ENCODE measurements around the gene SPEM1.
"Not testable (repeated sequence)": the region's sequence is repeated elsewhere in the genome, so short reads cannot be mapped to it uniquely, and the experiment has no call there.

SPEM1 gene

GRCh38 chr17:7467498-7467897 lies 47.4 kb downstream of the SPEM1 start:
- in situ Hi-C loops (cut with MboI; ENCODE audit: low sequenced_read_pairs) = no loop called here

- in situ Hi-C loops (cut with MboI; ENCODE audit: low sequenced_read_pairs) = no loop called here
These were observed 48.2 kb downstream of the SPEM1 start for GRCh38 chr17:7468290-7468689.

- in situ Hi-C loops (cut with MboI; ENCODE audit: low sequenced_read_pairs) = no loop called here
These were observed 48.8 kb downstream of the SPEM1 start for GRCh38 chr17:7468804-7469389.

GRCh38 chr17:7469843-7470242 lies 49.7 kb downstream of the SPEM1 start:
- in situ Hi-C loops (cut with MboI; ENCODE audit: low sequenced_read_pairs) = not testable (repeated sequence)

- in situ Hi-C loops (cut with MboI; ENCODE audit: low sequenced_read_pairs) = not testable (repeated sequence)
These were observed 50.4 kb downstream of the SPEM1 start for GRCh38 chr17:7470457-7470973.

Measured in HL-60/S4 treated with retinoic acid at 250 ng/mL for 4 days and 3 days (cell line).